ENCODE results near the gene NAA11.

- TF ChIP-seq, protein P1, sequence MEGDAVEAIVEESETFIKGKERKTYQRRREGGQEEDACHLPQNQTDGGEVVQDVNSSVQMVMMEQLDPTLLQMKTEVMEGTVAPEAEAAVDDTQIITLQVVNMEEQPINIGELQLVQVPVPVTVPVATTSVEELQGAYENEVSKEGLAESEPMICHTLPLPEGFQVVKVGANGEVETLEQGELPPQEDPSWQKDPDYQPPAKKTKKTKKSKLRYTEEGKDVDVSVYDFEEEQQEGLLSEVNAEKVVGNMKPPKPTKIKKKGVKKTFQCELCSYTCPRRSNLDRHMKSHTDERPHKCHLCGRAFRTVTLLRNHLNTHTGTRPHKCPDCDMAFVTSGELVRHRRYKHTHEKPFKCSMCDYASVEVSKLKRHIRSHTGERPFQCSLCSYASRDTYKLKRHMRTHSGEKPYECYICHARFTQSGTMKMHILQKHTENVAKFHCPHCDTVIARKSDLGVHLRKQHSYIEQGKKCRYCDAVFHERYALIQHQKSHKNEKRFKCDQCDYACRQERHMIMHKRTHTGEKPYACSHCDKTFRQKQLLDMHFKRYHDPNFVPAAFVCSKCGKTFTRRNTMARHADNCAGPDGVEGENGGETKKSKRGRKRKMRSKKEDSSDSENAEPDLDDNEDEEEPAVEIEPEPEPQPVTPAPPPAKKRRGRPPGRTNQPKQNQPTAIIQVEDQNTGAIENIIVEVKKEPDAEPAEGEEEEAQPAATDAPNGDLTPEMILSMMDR (conservative IDR thresholded peaks at IDR 0.05; ENCODE audit: low read length) = no peak
- TF ChIP-seq EZH2phosphoT487 (IDR thresholded peaks at IDR 0.05; ENCODE audit: borderline replicate concordance, low read depth, low read length) = no peak
Measured at GRCh38 chr4:79273915-79274314, 51.9 kb downstream of the NAA11 start.
